Muscle layer of colon (tissue), 2 donors: ENCODE data around the gene RAB34.

Experiments
- H3K27ac ChIP-seq: one replicate; pipeline ENCODE4 v1.7.0; 2013; ENCODE audit warnings: low read depth, mild to moderate bottlenecking, low read length, moderate library complexity
- H3K27me3 ChIP-seq, 2 donors: one replicate each; pipeline ENCODE4 v1.7.0; 2013; ENCODE audit warnings: low read length in 2 of 2, mild to moderate bottlenecking in 2 of 2; ENCODE audit not compliant: insufficient read depth in 2 of 2, control insufficient read depth in 1 of 2
- H3K36me3 ChIP-seq: one replicate; pipeline ENCODE4 v1.7.0; 2013; ENCODE audit warnings: mild to moderate bottlenecking, low read length; ENCODE audit not compliant: insufficient read depth
- H3K4me1 ChIP-seq: one replicate; pipeline ENCODE4 v1.7.0; 2013; ENCODE audit warnings: mild to moderate bottlenecking, low read length; ENCODE audit not compliant: insufficient read depth
- H3K4me3 ChIP-seq, 2 donors: one replicate each; pipeline ENCODE4 v1.7.0; 2013; ENCODE audit warnings: low read length in 2 of 2, low read depth in 1 of 2, mild to moderate bottlenecking in 1 of 2, moderate library complexity in 1 of 2
- H3K9ac ChIP-seq: one replicate; pipeline ENCODE4 v1.7.0; 2013; ENCODE audit warnings: low read length
- H3K9me3 ChIP-seq: one replicate; pipeline ENCODE4 v1.7.0; 2013; ENCODE audit warnings: mild to moderate bottlenecking, low read length
- donor health status: abdominal sarcoma.
- donor health status: Adenocarcinoma of cecum.

RAB34 gene

DNA sequence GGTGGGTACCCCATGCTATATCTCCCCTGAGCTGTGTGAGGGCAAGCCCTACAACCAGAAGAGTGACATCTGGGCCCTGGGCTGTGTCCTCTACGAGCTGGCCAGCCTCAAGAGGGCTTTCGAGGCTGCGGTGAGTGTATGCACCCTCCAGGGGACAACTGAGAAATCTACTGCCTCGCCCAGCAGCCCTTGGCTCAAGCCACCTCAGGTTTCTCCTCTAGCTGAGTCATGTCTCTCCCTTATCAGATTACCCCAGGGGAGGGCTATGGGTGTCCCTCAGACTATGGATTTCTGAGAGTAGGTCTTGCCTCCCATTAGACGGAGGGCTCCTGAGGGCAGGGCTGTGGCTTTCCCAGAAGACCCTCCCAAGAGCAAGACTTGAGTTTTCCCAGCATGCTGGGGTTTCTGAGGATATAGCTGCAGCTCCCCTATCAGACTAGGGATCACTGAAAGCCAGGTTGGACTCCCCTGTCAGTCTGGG lies 17.6 kb upstream of the RAB34 start:
- Histone ChIP-seq H3K4me3 (no peak overlapping the region), H3K9ac (no peak overlapping the region), H3K4me1 (no peaks in the 10 kb centered on the region), H3K27me3 (no peaks in the 10 kb centered on the region), H3K27ac (no peak overlapping the region), H3K36me3 (no peaks in the 10 kb centered on the region), H3K9me3 (no peaks in the 10 kb centered on the region)

DNA sequence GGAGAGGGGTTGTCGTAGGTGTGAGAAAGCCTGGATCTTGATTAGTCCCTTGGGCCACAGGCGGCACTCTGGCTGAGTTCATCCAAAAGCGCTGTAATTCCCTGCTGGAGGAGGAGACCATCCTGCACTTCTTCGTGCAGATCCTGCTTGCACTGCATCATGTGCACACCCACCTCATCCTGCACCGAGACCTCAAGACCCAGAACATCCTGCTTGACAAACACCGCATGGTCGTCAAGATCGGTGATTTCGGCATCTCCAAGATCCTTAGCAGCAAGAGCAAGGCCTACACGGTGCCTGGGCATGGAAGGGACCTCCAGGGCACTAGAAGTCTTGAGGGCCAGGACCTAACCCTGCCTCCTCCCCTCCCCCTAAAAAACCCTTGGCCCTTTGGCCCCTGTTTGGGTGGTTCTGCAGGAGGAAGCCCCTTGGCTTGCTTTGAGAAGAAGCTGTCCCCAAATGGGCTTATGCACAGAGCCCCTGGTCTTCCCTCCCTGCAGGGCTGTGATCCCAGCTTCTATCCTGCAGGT lies 17.1 kb upstream of the RAB34 start:
- Histone ChIP-seq H3K4me3 (no peak overlapping the region), H3K27ac (no peak overlapping the region), H3K36me3 (no peaks in the 10 kb centered on the region), H3K27me3 (no peaks in the 10 kb centered on the region), H3K9me3 (no peaks in the 10 kb centered on the region), H3K4me1 (no peaks in the 10 kb centered on the region), H3K9ac (no peak overlapping the region)

DNA sequence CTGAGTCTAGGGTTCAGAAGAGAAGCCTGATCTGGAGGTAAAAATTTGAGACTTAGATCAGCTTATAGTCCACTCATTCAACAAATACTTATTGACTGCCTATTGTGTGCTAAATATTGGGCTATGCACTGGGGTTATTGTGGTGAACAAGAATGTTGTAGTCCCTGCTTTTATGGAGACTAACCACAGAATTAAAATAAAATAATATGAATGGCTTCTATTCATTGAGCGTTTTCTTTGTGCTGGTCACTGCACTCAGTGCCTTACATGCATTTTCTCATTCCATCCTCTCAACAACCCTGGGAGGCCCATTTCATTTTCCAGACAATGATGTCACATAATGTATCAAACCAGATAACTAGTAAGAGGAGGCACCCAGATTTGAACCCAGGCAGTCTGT lies 15.7 kb upstream of the RAB34 start:
- no peak overlapping the region for H3K27ac ChIP-seq
- no peak overlapping the region for H3K9ac ChIP-seq
- no peak overlapping the region for H3K4me3 ChIP-seq
- no peaks in the 10 kb centered on the region for H3K36me3 ChIP-seq
- H3K4me1 ChIP-seq = no peaks in the 10 kb centered on the region
- H3K27me3 ChIP-seq = no peaks in the 10 kb centered on the region
- no peaks in the 10 kb centered on the region for H3K9me3 ChIP-seq

DNA sequence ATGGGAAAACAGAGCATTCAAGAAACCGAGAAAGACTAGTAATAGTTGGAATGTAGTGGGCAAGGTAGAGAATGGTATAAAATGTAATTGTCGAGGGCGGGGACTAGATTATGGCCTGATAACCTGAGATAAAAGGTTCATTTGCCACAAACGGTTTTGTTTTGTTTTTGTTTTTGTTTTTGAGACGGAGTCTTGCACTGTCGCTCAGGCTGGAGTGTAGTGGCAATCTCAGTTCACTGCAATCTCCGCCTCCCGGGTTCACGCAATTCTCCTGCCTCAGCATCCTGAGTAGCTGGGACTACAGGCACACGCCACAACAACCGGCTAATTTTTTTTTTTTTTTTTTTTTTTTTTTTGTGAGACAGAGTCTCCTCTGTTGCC lies 12.3 kb upstream of the RAB34 start:
- Histone ChIP-seq H3K4me1 (peaks cover 12% of the 10 kb centered on the region), H3K27me3 (peaks cover 0 to 6% of the 10 kb centered on the region in 2 donors), H3K9me3 (no peaks in the 10 kb centered on the region), H3K27ac (no peak overlapping the region), H3K4me3 (no peak overlapping the region), H3K36me3 (peaks cover 3% of the 10 kb centered on the region), H3K9ac (no peak overlapping the region)

- Histone ChIP-seq H3K36me3 (peaks cover 16% of the 10 kb centered on the region), H3K27ac (peak within 1 kb of the TSS; percentile 92), H3K9me3 (no peaks in the 10 kb centered on the region), H3K9ac (peak within 1 kb of the TSS; percentile 49), H3K27me3 (peaks cover 0 to 6% of the 10 kb centered on the region in 2 donors), H3K4me3 (peak within 1 kb of the TSS; percentile 66 to 92), H3K4me1 (peaks cover 12% of the 10 kb centered on the region)
These were observed 10.9 kb upstream of the RAB34 start, which contains the start of gene NEK8 for GRCh38 chr17:28728364-28729200. TSS of gene NEK8 (plus strand) at chr17:28728788. CDS start at chr17:28728814, 26 bp downstream.

DNA sequence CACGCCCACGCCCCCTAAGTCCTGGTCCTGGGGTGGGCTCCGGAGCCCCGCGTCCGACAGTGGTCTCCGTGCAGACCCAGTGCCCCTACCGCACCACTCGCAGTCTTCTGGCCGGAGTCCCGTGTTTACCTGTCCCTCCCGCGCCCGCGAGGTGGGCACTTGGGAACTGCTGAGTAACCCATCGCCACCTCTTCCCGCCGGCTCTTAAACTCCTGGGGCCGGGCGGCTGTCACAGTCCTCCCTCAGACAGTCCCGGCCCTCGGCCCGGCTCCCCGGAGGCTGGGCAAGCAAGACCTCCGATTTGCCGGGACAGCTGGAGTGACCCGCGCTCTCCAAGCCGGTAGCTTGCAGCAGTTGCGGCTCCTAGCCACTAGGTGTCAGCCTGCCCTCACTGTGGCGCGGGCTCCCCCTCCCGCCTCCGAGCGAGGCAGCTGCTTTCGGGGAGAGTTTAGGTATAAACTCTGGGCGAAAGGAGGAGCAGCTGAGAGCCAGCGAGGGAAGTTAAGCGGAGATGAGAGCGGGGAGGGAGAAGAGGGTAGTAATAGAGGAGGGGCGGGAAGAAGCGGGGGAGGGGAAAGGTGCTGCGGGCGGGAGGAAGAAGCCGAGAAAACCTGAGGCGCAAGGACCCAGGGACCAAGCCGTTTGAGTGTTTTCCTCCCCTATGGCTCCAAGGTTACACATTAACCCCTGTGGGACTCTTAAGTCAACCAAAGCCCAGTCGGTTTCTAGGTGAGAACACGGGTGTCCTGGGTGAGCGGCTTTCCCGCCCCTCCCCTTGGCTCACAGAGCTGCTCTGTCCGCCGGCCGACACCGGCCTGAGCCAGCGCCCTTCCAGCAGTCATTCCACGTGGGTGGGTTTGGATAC lies 9.2 kb upstream of the RAB34 start:
- peak overlapping the region; percentile 61 for H3K27ac ChIP-seq
- H3K27me3 ChIP-seq = peaks cover 0 to 6% of the 10 kb centered on the region in 2 donors
- no peak overlapping the region for H3K9ac ChIP-seq
- H3K9me3 ChIP-seq = no peaks in the 10 kb centered on the region
- H3K36me3 ChIP-seq = peaks cover 32% of the 10 kb centered on the region
- peak overlapping the region; percentile 71 to 92 for H3K4me3 ChIP-seq
- H3K4me1 ChIP-seq = peaks cover 12% of the 10 kb centered on the region

DNA sequence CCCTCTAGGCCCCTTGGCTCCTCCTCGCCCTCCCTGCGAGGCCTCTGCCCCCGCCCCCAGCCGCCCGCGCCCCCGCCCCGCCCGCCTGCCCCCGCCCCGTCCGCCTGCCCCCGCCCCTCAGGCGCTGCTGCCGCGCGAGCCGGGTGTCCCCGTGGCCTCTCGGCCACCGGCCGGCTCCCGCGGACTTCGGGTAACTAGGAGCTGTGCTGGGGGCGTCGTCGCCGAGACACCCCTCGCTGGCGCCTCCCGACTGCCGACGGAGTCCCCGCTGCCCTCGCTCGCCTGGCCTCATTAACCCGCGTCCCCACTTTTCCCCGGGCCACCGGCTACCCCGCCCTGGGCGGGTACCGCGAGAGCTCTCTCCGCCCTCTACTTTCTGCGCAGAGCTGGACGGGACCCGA lies 8.6 kb upstream of the RAB34 start, which contains the start of gene TLCD1:
TSS of gene TLCD1 (minus strand) at position 8 of the 401 bp plus-strand sequence. CDS start 136 bp downstream, outside the sequence.
- Histone ChIP-seq H3K27me3 (peaks cover 0 to 6% of the 10 kb centered on the region in 2 donors), H3K9me3 (no peaks in the 10 kb centered on the region), H3K27ac (peak within 1 kb of the TSS; percentile 61), H3K4me3 (peak within 1 kb of the TSS; percentile 71 to 92), H3K4me1 (peaks cover 18% of the 10 kb centered on the region), H3K36me3 (peaks cover 37% of the 10 kb centered on the region), H3K9ac (no peak within 1 kb of the TSS)

GRCh38 chr17:28725660-28726225 lies 8.1 kb upstream of the RAB34 start:
- Histone ChIP-seq H3K4me1 (peaks cover 23% of the 10 kb centered on the region), H3K4me3 (peak overlapping the region in 1 of 2 donors; percentile 32), H3K9me3 (no peaks in the 10 kb centered on the region), H3K36me3 (peaks cover 37% of the 10 kb centered on the region), H3K27me3 (peaks cover 0 to 6% of the 10 kb centered on the region in 2 donors), H3K9ac (no peak overlapping the region), H3K27ac (no peak overlapping the region)

DNA sequence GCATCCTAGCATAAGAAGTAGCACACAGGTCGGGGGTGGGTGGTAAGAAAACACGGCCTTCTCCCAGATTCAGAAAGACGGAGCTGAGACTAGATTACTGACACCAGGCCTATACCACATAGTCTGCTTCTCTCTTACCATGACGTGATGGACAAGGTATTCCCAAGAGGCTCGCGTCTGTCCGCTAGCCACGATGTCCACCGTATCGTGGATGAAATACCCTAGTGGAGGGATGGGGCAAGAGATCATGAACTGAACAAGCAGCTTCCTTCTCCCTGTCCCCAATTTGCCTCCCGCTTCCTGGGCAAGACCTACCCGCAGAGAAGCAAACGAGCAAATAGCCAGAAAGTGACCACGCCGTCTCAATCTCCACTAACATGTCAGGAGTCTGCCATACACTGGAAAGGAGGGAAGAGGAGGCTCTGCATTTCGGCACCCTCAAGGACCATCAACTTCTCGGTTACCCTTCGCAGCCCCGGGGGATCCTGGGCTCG lies 7.5 kb upstream of the RAB34 start:
- H3K9me3 ChIP-seq = no peaks in the 10 kb centered on the region
- H3K27me3 ChIP-seq = peaks cover 0 to 6% of the 10 kb centered on the region in 2 donors
- H3K4me1 ChIP-seq = peaks cover 26% of the 10 kb centered on the region
- no peak overlapping the region for H3K27ac ChIP-seq
- no peak overlapping the region for H3K9ac ChIP-seq
- peaks cover 37% of the 10 kb centered on the region for H3K36me3 ChIP-seq
- H3K4me3 ChIP-seq = peak overlapping the region in 1 of 2 donors; percentile 32

DNA sequence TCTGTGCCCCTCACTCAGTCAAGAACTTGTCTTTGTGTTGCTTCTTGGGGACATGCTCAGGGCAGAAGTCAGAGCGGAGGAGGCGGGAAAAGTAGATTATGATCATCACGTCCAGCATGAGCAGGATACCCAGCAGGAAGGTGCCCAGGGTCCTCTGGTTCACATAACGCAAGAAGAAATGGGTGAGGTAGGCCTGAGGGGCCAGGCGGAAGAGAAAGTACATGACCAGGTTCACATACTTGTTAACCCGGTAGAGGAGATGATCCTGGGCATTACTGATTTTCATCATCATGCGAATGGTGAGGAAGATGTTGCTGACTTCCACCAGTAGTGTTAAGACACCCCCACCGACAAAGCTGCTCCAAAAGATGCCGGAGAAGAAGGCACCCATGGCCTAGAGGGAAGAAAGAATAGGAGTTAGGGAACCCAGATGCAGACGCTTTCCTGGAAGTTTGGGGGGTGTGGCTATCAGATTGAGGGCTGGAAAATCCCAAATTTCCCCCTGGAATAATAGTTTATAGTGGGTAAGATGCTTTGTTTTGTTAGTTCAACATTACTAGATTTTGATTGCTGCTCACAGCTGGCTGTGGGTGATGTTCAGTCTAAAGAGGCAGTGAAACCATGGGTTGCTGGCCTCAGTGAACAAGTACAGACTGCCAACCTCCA lies 7.0 kb upstream of the RAB34 start:
- no peak overlapping the region for H3K4me3 ChIP-seq
- H3K4me1 ChIP-seq = peaks cover 26% of the 10 kb centered on the region
- no peaks in the 10 kb centered on the region for H3K9me3 ChIP-seq
- peaks cover 37% of the 10 kb centered on the region for H3K36me3 ChIP-seq
- H3K9ac ChIP-seq = no peak overlapping the region
- H3K27ac ChIP-seq = no peak overlapping the region
- peaks cover 0 to 6% of the 10 kb centered on the region in 2 donors for H3K27me3 ChIP-seq
